HG03469 (cell line): ENCODE results near the gene TTLL11.

ENCODE experiments used
- ATAC-seq: cut with Tn5 transposase; IDR thresholded peaks from one replicate; pipeline ENCODE4 v1.9.1; 2021; ENCODE audit warnings: mild to moderate bottlenecking, moderate library complexity, moderate number of reproducible peaks; ENCODE audit not compliant: unreplicated experiment

The TTLL11 gene, protein sequence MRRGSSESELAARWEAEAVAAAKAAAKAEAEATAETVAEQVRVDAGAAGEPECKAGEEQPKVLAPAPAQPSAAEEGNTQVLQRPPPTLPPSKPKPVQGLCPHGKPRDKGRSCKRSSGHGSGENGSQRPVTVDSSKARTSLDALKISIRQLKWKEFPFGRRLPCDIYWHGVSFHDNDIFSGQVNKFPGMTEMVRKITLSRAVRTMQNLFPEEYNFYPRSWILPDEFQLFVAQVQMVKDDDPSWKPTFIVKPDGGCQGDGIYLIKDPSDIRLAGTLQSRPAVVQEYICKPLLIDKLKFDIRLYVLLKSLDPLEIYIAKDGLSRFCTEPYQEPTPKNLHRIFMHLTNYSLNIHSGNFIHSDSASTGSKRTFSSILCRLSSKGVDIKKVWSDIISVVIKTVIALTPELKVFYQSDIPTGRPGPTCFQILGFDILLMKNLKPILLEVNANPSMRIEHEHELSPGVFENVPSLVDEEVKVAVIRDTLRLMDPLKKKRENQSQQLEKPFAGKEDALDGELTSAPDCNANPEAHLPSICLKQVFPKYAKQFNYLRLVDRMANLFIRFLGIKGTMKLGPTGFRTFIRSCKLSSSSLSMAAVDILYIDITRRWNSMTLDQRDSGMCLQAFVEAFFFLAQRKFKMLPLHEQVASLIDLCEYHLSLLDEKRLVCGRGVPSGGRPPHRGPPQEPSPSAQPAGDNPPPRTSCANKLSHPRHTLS

GRCh38 chr9:122092611-122093506, at the start of gene TTLL11:
TSS of gene TTLL11 (minus strand) at chr9:122093308. CDS start at chr9:122093148, 160 bp downstream.
- peak; percentile 77 for ATAC-seq

DNA sequence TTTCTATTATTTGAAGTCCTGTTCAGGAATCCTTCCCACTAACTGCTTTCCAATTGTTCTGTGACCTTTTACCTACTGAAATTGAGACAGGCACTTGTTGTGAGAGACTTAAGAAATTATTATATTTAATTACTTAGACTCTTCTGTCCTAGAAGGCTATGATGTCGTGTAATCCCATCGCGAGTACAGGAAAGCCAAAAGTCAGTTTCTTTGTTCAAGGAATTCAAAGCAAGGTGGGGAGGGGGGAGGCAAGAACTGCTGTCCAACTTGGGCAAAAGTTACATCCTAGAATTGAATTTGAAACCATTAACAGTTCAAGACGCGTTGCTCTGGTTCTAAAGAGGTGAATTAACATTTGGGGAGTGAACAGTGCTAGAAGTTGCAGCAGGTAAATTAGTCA, 48.6 kb upstream of the TTLL11 start:
- no peak for ATAC-seq

- ATAC-seq, result no peak
Measured at GRCh38 chr9:122140368-122141193, 47.5 kb upstream of the TTLL11 start.

GRCh38 chr9:122138560-122139268, 45.6 kb upstream of the TTLL11 start:
- ATAC-seq, result no peak

DNA sequence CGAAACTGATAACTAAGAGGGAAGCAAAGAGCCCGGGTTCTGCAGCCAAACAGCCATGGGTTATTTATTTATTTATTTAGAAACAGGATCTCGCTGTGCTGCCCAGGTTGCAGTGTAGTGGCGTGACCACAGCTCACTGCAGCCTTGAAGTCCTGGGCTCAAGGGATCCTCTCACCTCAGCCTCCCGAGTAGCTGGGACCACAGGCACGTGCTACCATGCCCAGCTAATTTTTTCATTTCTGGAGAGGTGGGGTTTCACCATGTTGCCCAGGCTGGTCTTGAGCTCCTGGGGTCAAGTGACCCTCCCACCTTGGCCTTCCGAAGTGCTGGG, 42.4 kb upstream of the TTLL11 start:
- no peak for ATAC-seq

- ATAC-seq, result no peak
Measured at GRCh38 chr9:122134822-122135528, 41.9 kb upstream of the TTLL11 start.

GRCh38 chr9:122133984-122134535, 41.0 kb upstream of the TTLL11 start:
- ATAC-seq, result no peak

- ATAC-seq, result no peak
Measured at GRCh38 chr9:122133263-122133983, 40.3 kb upstream of the TTLL11 start.

DNA sequence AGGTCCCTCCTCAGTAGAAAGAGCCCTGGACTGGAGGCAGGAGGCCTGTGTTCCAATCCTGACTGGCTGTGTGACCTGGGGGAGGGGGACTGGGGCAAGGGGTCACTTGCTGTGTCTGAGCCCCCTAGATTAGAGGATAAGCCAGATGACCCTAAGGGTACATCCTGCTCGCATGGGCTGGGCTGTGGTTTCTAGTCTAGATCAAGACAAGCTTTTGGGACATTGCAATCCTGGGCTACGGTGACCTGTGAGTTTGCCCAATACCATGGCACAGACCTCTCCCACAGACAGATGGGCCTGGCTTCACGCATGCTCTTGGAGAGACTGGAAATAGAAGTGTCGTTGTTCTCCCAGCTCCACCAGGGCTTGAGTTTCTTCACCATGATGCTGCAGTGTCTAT, 39.4 kb upstream of the TTLL11 start:
- ATAC-seq, result no peak

GRCh38 chr9:122131401-122132001, 38.4 kb upstream of the TTLL11 start:
- no peak for ATAC-seq

- ATAC-seq, result no peak
Measured at GRCh38 chr9:122130837-122131236, 37.7 kb upstream of the TTLL11 start.

- ATAC-seq, result no peak
Measured at GRCh38 chr9:122129969-122130368, 36.9 kb upstream of the TTLL11 start.

DNA sequence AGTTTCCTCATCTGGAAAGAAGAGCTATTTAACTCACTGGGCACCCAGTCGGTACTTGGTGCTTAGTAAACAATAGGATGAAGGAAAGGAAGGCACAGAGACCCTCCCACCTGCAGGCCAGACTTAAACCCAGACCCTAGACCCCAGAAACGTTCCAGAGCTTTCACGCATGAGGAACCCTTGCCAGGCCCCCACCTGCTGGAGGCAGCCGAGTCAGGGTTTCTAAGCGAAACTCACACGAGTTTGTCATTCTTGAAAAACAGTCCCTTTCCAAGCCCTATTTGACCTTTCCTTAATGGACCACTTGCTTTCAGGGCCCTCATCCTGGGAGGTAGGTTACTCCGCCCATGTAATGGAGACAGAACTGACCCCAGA, 35.8 kb upstream of the TTLL11 start:
- ATAC-seq, result no peak

DNA sequence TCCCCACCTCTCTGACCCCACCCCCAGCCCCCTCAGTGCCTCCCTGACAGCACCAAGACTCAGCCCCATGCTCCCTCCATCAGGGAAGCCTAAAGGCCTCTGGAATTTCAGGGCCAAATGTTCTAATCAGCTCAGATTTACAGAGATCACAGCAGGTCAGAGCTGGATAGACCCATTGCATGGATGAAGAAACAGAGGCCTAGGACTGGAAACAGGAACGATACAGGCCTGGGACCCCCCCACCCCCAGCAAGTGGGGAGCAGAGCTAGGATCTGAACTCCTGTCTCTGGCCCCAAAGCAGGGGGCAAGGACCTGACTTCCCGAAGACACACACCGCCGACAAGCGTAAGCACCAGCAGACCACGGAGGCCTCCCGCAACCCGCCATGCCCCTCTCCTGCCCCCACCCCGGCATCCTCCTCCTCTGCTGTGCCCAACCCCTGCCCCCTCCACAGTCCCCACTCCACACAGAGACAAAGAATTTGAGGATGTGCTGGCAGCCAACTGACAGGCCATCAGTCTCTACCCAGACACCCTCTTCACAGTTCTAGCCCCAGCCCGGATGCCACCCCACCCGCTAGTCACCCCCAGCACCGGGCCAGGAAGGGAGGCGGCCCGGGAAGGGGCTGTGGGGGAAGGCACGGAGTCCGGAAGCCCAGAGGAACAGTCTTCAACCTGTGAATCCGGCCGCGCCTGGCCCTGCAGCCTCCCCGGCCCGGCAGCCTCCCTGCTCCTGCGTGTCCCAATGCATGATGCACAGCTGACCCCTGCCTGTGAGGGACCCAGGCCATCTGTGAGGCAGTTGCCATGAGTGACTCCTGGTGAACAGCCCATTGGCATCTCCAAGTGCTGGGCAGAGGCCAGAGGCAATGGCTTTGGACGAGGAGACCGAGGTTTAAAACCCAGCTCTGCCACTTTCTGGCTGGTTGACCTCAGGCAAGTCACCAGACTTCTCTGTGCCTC, 35.2 kb upstream of the TTLL11 start:
- no peak for ATAC-seq

DNA sequence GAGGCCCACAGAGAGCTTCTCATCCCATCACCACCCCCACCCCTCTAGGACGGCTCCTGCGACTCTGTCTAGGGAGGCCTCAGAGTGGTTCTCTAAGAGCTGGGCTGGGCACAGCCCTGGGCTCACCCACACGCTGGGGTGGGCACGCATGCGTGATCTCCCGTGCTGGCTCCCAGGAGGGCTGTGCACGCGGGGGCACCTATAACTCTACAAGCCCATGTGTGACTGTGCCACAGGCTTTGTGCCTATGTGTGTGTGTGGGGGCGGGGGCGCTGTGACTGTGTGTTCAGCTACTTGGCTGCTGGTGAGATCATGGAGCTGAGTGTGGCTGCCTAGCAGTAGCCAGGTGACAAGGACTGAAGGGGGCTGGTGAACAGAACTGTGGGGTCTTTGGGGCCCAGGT, 34.3 kb upstream of the TTLL11 start:
- ATAC-seq, result no peak

GRCh38 chr9:122126331-122127261, 33.5 kb upstream of the TTLL11 start:
- no peak for ATAC-seq
